Stimulated activated CD4-positive, alpha-beta T cell treated with anti-CD3 and anti-CD28 coated beads, Interleukin-2, amount 100 ng/mL, for 48 hours (primary cell): ENCODE measurements around the gene PRKACG.

Experiments used
- DNase-seq, 2 donors: peaks; one replicate each; pipeline ENCODE4 v3.0.0-alpha.2; 2020

Gene PRKACG

GRCh38 chr9:68980341-68980914, 33.5 kb downstream of the PRKACG start:
- DNase-seq = no peak

- DNase-seq = peak; percentile 15 to 28
Observed at GRCh38 chr9:68979538-68980314, 34.2 kb downstream of the PRKACG start.

- no peak for DNase-seq
Observed at GRCh38 chr9:68978501-68978900, 35.4 kb downstream of the PRKACG start.

DNA sequence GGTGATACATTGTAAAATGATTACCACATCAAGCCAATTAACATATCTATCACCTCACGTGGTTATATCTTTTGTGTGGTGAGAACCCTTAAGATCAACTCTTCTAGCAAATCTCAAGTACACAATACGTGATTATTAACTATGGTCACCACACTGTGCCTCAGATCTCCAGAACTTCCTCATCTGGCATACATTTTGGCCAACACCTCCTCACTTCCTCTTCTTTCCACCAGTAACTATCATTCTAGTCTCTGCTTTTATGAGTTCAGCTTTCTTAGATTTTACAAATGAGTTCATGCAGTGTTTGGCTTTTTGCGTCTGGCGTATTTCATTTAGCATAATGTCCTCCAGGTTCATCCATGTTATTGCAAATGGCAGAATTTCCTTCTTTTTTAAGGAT, 35.8 kb downstream of the PRKACG start:
- no peak for DNase-seq

GRCh38 chr9:68975365-68976043, 38.4 kb downstream of the PRKACG start:
- DNase-seq = no peak

DNA sequence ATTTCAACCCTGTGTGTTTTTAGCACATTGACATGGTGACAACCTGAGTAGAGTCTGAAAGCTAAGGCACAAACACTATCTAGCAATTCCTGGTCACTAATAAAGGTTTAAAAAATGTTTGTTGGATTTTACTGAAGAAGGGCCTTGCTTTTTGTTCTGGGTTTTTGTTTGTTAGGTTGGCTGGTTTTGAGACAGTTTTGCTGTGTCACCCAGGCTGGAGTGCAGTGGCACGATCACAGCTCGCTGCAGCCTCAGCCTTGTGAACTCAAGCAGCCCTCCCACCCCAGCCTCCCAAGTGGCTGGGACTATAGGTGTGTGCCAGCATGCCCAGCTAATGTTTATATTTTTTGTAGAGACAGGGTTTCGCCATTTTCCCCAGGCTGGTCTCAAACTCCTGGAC, 39.0 kb downstream of the PRKACG start:
- DNase-seq = no peak

GRCh38 chr9:68974431-68974830, 39.5 kb downstream of the PRKACG start:
- no peak for DNase-seq

GRCh38 chr9:68973619-68974018, 40.3 kb downstream of the PRKACG start:
- DNase-seq = no peak

GRCh38 chr9:68970151-68970550, 43.8 kb downstream of the PRKACG start:
- no peak for DNase-seq

- DNase-seq = no peak
Observed at GRCh38 chr9:68969538-68969937, 44.4 kb downstream of the PRKACG start.

GRCh38 chr9:68967800-68968199, 46.1 kb downstream of the PRKACG start:
- no peak for DNase-seq

- no peak for DNase-seq
Observed at GRCh38 chr9:68966496-68966944, 47.4 kb downstream of the PRKACG start.

GRCh38 chr9:68964765-68965164, 49.1 kb downstream of the PRKACG start:
- no peak for DNase-seq

DNA sequence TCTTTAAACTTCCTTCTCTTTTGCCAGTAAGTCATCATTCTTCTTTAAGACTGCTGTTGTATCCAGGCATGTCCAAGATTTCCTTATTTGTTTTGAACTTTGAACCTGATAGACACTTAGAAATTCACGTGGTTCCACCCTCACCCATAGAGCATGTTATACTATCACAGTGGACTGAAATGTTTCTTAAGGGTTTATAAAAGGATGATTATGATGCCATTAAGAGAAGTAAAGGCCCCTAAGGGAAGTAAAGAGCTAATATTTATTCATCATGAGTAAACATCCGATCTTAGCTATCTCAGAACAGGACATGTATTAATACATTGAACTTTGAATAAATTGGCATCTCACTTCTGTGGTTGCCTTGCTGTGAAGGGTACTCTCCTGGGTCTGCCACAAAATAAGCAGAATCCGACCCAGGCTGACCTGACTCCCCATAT, 49.8 kb downstream of the PRKACG start:
- no peak for DNase-seq

- DNase-seq = no peak
Observed at GRCh38 chr9:68963416-68963815, 50.5 kb downstream of the PRKACG start.
